OCI-LY7 (cell line): ENCODE measurements around the gene NUFIP2.

Experiments used
- CTCF ChIP-seq: fragments of 200-600 bp; sonication (generic); conservative IDR thresholded peaks from 2 replicates; pipeline ENCODE4 v1.5.1; 2014; ENCODE audit warnings: mild to moderate bottlenecking, antibody characterized with exemption, low read length, moderate library complexity, mixed read lengths
- EZH2phosphoT487 ChIP-seq: fragments of 200-600 bp; sonication (generic); IDR thresholded peaks from 2 replicates; pipeline ENCODE4 v1.6.1; 2018; ENCODE audit warnings: low read depth, borderline replicate concordance, mild to moderate bottlenecking, mixed run types, antibody characterized with exemption, low read length, moderate library complexity, mixed read lengths

GRCh38 chr17:29235904-29236303, 58.0 kb downstream of the NUFIP2 start:
- TF ChIP-seq CTCF (no peak), EZH2phosphoT487 (no peak)
